ENCODE data around the gene DUSP18.
"Not testable (repeated sequence)": the region's sequence is repeated elsewhere in the genome, so short reads cannot be mapped to it uniquely, and the experiment has no call there.

The DUSP18 gene

GRCh38 chr22:30635273-30636225 is 32.1 kb downstream of the DUSP18 start, which contains the start of gene SLC35E4:
SLC35E4 (plus strand) TSS chr22:30635781; CDS start chr22:30636451, 670 bp downstream.
- H3K27me3 Mint-ChIP-seq, result no peaks in the 10 kb centered on the region
- peak within 1 kb of the TSS; percentile 70 to 91 for H3K27ac Mint-ChIP-seq
- peak; percentile 79 for ATAC-seq
- H3K4me3 Mint-ChIP-seq, result peak within 1 kb of the TSS; percentile 85 to 91
- peaks cover 36% of the 10 kb centered on the region for H3K4me1 Mint-ChIP-seq
- no peaks in the 10 kb centered on the region for H3K9me3 Mint-ChIP-seq
- peak; percentile 95 to 96 for DNase-seq

GRCh38 chr22:30634471-30635233 is 33.0 kb downstream of the DUSP18 start:
- no peaks in the 10 kb centered on the region for H3K9me3 Mint-ChIP-seq
- ATAC-seq (peak; percentile 83), DNase-seq (peak; percentile 89 to 90)
- peaks cover 36% of the 10 kb centered on the region for H3K4me1 Mint-ChIP-seq
- peak overlapping the region; percentile 85 to 91 for H3K4me3 Mint-ChIP-seq
- H3K27ac Mint-ChIP-seq, result peak overlapping the region; percentile 70 to 89
- no peaks in the 10 kb centered on the region for H3K27me3 Mint-ChIP-seq

- ATAC-seq, H3K27me3 Mint-ChIP-seq, H3K4me3 Mint-ChIP-seq, DNase-seq, H3K27ac Mint-ChIP-seq, H3K9me3 Mint-ChIP-seq: not testable (repeated sequence)
- H3K4me1 Mint-ChIP-seq, result peaks cover 17% of the 10 kb centered on the region
Observed at GRCh38 chr22:30631469-30631868, 36.2 kb downstream of the DUSP18 start.

GRCh38 chr22:30628491-30628890 is 39.2 kb downstream of the DUSP18 start:
- H3K27ac Mint-ChIP-seq, result no peak overlapping the region
- no peak for DNase-seq
- no peaks in the 10 kb centered on the region for H3K9me3 Mint-ChIP-seq

GRCh38 chr22:30627471-30627870 is 40.2 kb downstream of the DUSP18 start:
- no peak for ATAC-seq
- Mint-ChIP-seq H3K4me1 (no peaks in the 10 kb centered on the region), H3K27me3 (no peaks in the 10 kb centered on the region), H3K9me3 (no peaks in the 10 kb centered on the region), H3K27ac (no peak overlapping the region), H3K4me3 (no peak overlapping the region)
- DNase-seq, result no peak

More at GRCh38 chr22:30628491-30628890, 39.2 kb downstream of the DUSP18 start:
- no peak overlapping the region for H3K4me3 Mint-ChIP-seq
- no peak for ATAC-seq
- H3K4me1 Mint-ChIP-seq, result no peaks in the 10 kb centered on the region
- no peaks in the 10 kb centered on the region for H3K27me3 Mint-ChIP-seq

- no peaks in the 10 kb centered on the region for H3K9me3 Mint-ChIP-seq
- no peak for ATAC-seq
Observed at GRCh38 chr22:30626413-30626812, 41.3 kb downstream of the DUSP18 start.

GRCh38 chr22:30619909-30620308 is 47.8 kb downstream of the DUSP18 start:
- not testable (repeated sequence) for H3K27ac Mint-ChIP-seq, H3K4me3 Mint-ChIP-seq, H3K9me3 Mint-ChIP-seq, H3K27me3 Mint-ChIP-seq, H3K4me1 Mint-ChIP-seq, DNase-seq, ATAC-seq

More at GRCh38 chr22:30626413-30626812, 41.3 kb downstream of the DUSP18 start:
- no peak for DNase-seq
- Mint-ChIP-seq H3K27me3 (peaks cover 7% of the 10 kb centered on the region), H3K27ac (no peak overlapping the region), H3K4me1 (no peaks in the 10 kb centered on the region), H3K4me3 (no peak overlapping the region)

GRCh38 chr22:30617819-30618218 is 49.9 kb downstream of the DUSP18 start:
- Mint-ChIP-seq H3K27ac (no peak overlapping the region), H3K4me1 (no peaks in the 10 kb centered on the region), H3K27me3 (peaks cover 14% of the 10 kb centered on the region), H3K4me3 (no peak overlapping the region), H3K9me3 (no peaks in the 10 kb centered on the region)
- ATAC-seq, result no peak
- no peak for DNase-seq

- ATAC-seq (no peak), DNase-seq (no peak)
- Mint-ChIP-seq H3K27me3 (peaks cover 8% of the 10 kb centered on the region), H3K4me1 (no peaks in the 10 kb centered on the region), H3K27ac (no peak overlapping the region), H3K4me3 (no peak overlapping the region), H3K9me3 (no peaks in the 10 kb centered on the region)
Observed at GRCh38 chr22:30615543-30615954, 52.1 kb downstream of the DUSP18 start.

GRCh38 chr22:30614879-30615278 is 52.8 kb downstream of the DUSP18 start:
- Mint-ChIP-seq H3K4me1 (no peaks in the 10 kb centered on the region), H3K4me3 (no peak overlapping the region), H3K9me3 (no peaks in the 10 kb centered on the region), H3K27ac (no peak overlapping the region), H3K27me3 (peaks cover 8% of the 10 kb centered on the region)
- ATAC-seq (no peak), DNase-seq (no peak)

GRCh38 chr22:30614268-30614667 is 53.4 kb downstream of the DUSP18 start:
- ATAC-seq (no peak), DNase-seq (no peak)
- H3K9me3 Mint-ChIP-seq, result no peaks in the 10 kb centered on the region
- no peak overlapping the region for H3K4me3 Mint-ChIP-seq
- H3K27me3 Mint-ChIP-seq, result peaks cover 8% of the 10 kb centered on the region
- peaks cover 4% of the 10 kb centered on the region for H3K4me1 Mint-ChIP-seq
- H3K27ac Mint-ChIP-seq, result no peak overlapping the region

GRCh38 chr22:30612789-30613188 is 54.9 kb downstream of the DUSP18 start:
- no peak for ATAC-seq
- Mint-ChIP-seq H3K4me1 (peaks cover 19% of the 10 kb centered on the region), H3K9me3 (no peaks in the 10 kb centered on the region), H3K27me3 (peaks cover 8% of the 10 kb centered on the region), H3K27ac (no peak overlapping the region), H3K4me3 (no peak overlapping the region)
- DNase-seq, result no peak

Measured in stimulated activated naive CD8-positive, alpha-beta T cell treated with anti-CD3 and anti-CD28 coated beads, Interleukin-15, amount 100 ng/mL, for 72 hours (primary cell).